C4-2B (cell line): ENCODE data around the gene CCND3.
"Not testable (repeated sequence)": the region's sequence is repeated elsewhere in the genome, so short reads cannot be mapped to it uniquely, and the experiment has no call there.

ENCODE experiments used
- ZFX ChIP-seq: fragments of 450-650 bp; IDR thresholded peaks from 2 replicates; pipeline ENCODE4 v1.6.1; 2017
- TF ChIP-seq, protein P1 (sequence below): fragments of 450-650 bp; conservative IDR thresholded peaks from 2 replicates; pipeline ENCODE4 v1.5.1; 2017; ENCODE audit warnings: mild to moderate bottlenecking

DNA sequence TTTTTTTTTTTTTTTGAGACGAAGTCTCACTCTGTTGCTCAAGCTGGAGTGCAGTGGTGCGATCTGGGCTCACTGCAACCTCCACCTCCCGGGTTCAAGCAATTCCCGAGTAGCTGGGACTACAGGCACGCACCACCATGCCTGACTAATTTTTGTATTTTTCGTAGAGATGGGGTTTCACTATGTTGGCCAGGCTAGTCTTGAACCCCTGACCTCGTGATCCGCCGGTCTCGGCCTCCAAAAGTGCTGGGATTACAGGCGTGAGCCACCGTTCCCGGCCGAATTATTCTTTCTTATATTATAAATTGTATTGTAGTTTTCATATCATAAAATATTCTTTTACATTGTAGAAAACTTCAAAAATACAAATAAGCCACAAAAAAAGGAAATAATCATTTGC, 1.3 kb upstream of the CCND3 start:
- TF ChIP-seq, protein P1, sequence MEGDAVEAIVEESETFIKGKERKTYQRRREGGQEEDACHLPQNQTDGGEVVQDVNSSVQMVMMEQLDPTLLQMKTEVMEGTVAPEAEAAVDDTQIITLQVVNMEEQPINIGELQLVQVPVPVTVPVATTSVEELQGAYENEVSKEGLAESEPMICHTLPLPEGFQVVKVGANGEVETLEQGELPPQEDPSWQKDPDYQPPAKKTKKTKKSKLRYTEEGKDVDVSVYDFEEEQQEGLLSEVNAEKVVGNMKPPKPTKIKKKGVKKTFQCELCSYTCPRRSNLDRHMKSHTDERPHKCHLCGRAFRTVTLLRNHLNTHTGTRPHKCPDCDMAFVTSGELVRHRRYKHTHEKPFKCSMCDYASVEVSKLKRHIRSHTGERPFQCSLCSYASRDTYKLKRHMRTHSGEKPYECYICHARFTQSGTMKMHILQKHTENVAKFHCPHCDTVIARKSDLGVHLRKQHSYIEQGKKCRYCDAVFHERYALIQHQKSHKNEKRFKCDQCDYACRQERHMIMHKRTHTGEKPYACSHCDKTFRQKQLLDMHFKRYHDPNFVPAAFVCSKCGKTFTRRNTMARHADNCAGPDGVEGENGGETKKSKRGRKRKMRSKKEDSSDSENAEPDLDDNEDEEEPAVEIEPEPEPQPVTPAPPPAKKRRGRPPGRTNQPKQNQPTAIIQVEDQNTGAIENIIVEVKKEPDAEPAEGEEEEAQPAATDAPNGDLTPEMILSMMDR: not testable (repeated sequence)
- TF ChIP-seq ZFX: not testable (repeated sequence)
